Upper lobe of left lung (tissue), 6 donors: ENCODE data around the gene ANKRD11. TPM values are rescaled to one million over a fixed set of nuclear protein-coding genes. Genes with fewer than 3 reads are reported as not detected.
"Not testable (repeated sequence)": the region's sequence is repeated elsewhere in the genome, so short reads cannot be mapped to it uniquely, and the experiment has no call there.

Experiments
- ATAC-seq, 2 donors: fragments of 200-7000 bp; cut with Tn5 transposase; one replicate each; pipeline ENCODE4 v1.9.1; 2022; ENCODE audit warnings: mild to moderate bottlenecking in 2 of 2, moderate library complexity in 2 of 2; ENCODE audit not compliant: low FRiP score in 2 of 2
- DNase-seq, 2 donors: peaks; one replicate each; pipeline ENCODE4 v3.0.0-alpha.2; 2019 to 2020
- H3K27ac ChIP-seq, 4 donors: fragments of 200-600 bp; sonication (generic); one replicate each; pipeline ENCODE4 v1.5.1; 2016 to 2019
- H3K27me3 ChIP-seq, 4 donors: fragments of 200-600 bp; sonication (generic); one replicate each; pipeline ENCODE4 v1.5.1; 2017 to 2019
- H3K36me3 ChIP-seq, 4 donors: fragments of 200-600 bp; sonication (generic); one replicate each; pipeline ENCODE4 v1.5.1; 2016 to 2019
- H3K4me1 ChIP-seq, 4 donors: fragments of 200-600 bp; sonication (generic); one replicate each; pipeline ENCODE4 v1.5.1; 2018 to 2019
- H3K4me3 ChIP-seq, 4 donors: fragments of 200-600 bp; sonication (generic); one replicate each; pipeline ENCODE4 v1.5.1; 2017 to 2019; ENCODE audit warnings: mild to moderate bottlenecking in 2 of 4, moderate library complexity in 1 of 4
- H3K9me3 ChIP-seq, 4 donors: fragments of 200-600 bp; sonication (generic); one replicate each; pipeline ENCODE4 v1.5.1; 2018 to 2019
- CTCF ChIP-seq, 6 experiments: fragments of 450-650 bp in 4 of 6; fragments of 200-600 bp in 2 of 6; sonication (generic) in 2 of 6; IDR thresholded peaks; one replicate each; pipeline ENCODE4 v1.5.1; 2016 to 2019; ENCODE audit warnings: antibody characterized with exemption in 6 of 6
- EP300 ChIP-seq, 4 donors: sonication (generic); formaldehyde crosslinking; IDR thresholded peaks; one replicate each; pipeline ENCODE4 v1.5.1; 2017; ENCODE audit warnings: antibody characterized with exemption in 4 of 4, control low read depth in 2 of 4
- POLR2A ChIP-seq, 4 donors: fragments of 450-650 bp; IDR thresholded peaks; one replicate each; pipeline ENCODE4 v1.5.1; 2016 to 2017; ENCODE audit warnings: antibody characterized with exemption in 4 of 4, mild to moderate bottlenecking in 2 of 4
- POLR2AphosphoS5 ChIP-seq, 2 donors: sonication (generic); formaldehyde crosslinking; IDR thresholded peaks; one replicate each; pipeline ENCODE4 v1.5.1; 2017; ENCODE audit warnings: antibody characterized with exemption in 2 of 2
- WGBS, 2 donors: methylation state at CpG; one replicate each; pipeline ENCODE4 v1.1.5; 2017 to 2018; 5-methylcytosine and 5-hydroxymethylcytosine counted together
- total RNA-seq, 6 donors: library from RNA; depleted of rRNA in 4 of 6; stranded (reverse); fragments of >200 nt in 4 of 6; gene quantifications; one replicate each; pipeline versions ENCODE4 v1.1.0 to v1.2.1, GENCODE V29; 2016 to 2021
- donor health status: DM: no; HTN: no; CAD: no; lungs with moderate emphysema.
- donor health status: DM: no; HTN: yes; CAD: no; lungs with severe emphysema.

Gene ANKRD11
- total RNA-seq, 6 donors from 2014 or later: 92.4 to 313 (median 134) TPM

GRCh38 chr16:89458551-89458950 lies 31.8 kb downstream of the ANKRD11 start:
- Histone ChIP-seq H3K4me3 (no peak overlapping the region), H3K27me3 (no peaks in the 10 kb centered on the region), H3K27ac (no peak overlapping the region), H3K4me1 (peaks cover 11 to 32% (median 23%) of the 10 kb centered on the region in 4 donors), H3K9me3 (no peaks in the 10 kb centered on the region), H3K36me3 (no peaks in the 10 kb centered on the region)
- ATAC-seq (no peak), DNase-seq (no peak)
- WGBS, 2 donors: 84 to 99% methylated on average over 7 of the region's 7 CpGs
- no peak for TF ChIP-seq POLR2AphosphoS5 (IDR thresholded peaks at IDR 0.05)
- TF ChIP-seq EP300 (IDR thresholded peaks at IDR 0.05): no peak
- no peak for TF ChIP-seq CTCF (IDR thresholded peaks at IDR 0.05)
- TF ChIP-seq POLR2A (IDR thresholded peaks at IDR 0.05): no peak

GRCh38 chr16:89456419-89456959 lies 33.9 kb downstream of the ANKRD11 start:
- Histone ChIP-seq H3K4me1 (peaks cover 23 to 52% (median 40%) of the 10 kb centered on the region in 4 donors), H3K27ac (no peak overlapping the region), H3K27me3 (no peaks in the 10 kb centered on the region), H3K4me3 (no peak overlapping the region), H3K36me3 (no peaks in the 10 kb centered on the region), H3K9me3 (no peaks in the 10 kb centered on the region)
- DNase-seq (no peak), ATAC-seq (peak in 1 of 2 donors; percentile 19)
- WGBS, 2 donors: 55 to 77% methylated on average over 12 of the region's 12 CpGs
- TF ChIP-seq POLR2A (IDR thresholded peaks at IDR 0.05) (no peak), POLR2AphosphoS5 (IDR thresholded peaks at IDR 0.05) (no peak)

GRCh38 chr16:89455692-89456091 lies 34.7 kb downstream of the ANKRD11 start:
- Histone ChIP-seq H3K9me3 (no peaks in the 10 kb centered on the region), H3K27me3 (no peaks in the 10 kb centered on the region), H3K36me3 (no peaks in the 10 kb centered on the region), H3K4me1 (peaks cover 23 to 57% (median 42%) of the 10 kb centered on the region in 4 donors), H3K27ac (no peak overlapping the region), H3K4me3 (no peak overlapping the region)
- TF ChIP-seq CTCF (IDR thresholded peaks at IDR 0.05) (no peak), POLR2A (IDR thresholded peaks at IDR 0.05) (no peak), EP300 (IDR thresholded peaks at IDR 0.05) (no peak), POLR2AphosphoS5 (IDR thresholded peaks at IDR 0.05) (no peak)
- ATAC-seq (no peak), DNase-seq (no peak)
- 97 to 98% methylated on average over 2 of the region's 2 CpGs for WGBS, 2 donors

- no peaks in the 10 kb centered on the region for H3K36me3 ChIP-seq
- no peak overlapping the region for H3K27ac ChIP-seq
- 92 to 94% methylated on average over 2 of the region's 2 CpGs for WGBS, 2 donors
- H3K27me3 ChIP-seq: no peaks in the 10 kb centered on the region
- ATAC-seq: no peak
- no peak for DNase-seq
- H3K4me3 ChIP-seq: no peak overlapping the region
- H3K9me3 ChIP-seq: no peaks in the 10 kb centered on the region
- peaks cover 25 to 62% (median 46%) of the 10 kb centered on the region in 4 donors for H3K4me1 ChIP-seq
- TF ChIP-seq POLR2AphosphoS5 (IDR thresholded peaks at IDR 0.05) (no peak), EP300 (IDR thresholded peaks at IDR 0.05) (no peak), POLR2A (IDR thresholded peaks at IDR 0.05) (no peak), CTCF (IDR thresholded peaks at IDR 0.05) (no peak)
Observed at GRCh38 chr16:89455178-89455577, 35.2 kb downstream of the ANKRD11 start.

GRCh38 chr16:89454378-89455125 lies 35.8 kb downstream of the ANKRD11 start:
- not testable (repeated sequence) for H3K27me3 ChIP-seq, DNase-seq, H3K36me3 ChIP-seq, H3K9me3 ChIP-seq, H3K4me3 ChIP-seq, ATAC-seq
- 95 to 97% methylated on average over 3 of the region's 3 CpGs for WGBS, 2 donors
- H3K27ac ChIP-seq: peak overlapping the region in 3 of 4 donors; percentile 32 to 72 (median 66)
- peaks cover 30 to 68% (median 51%) of the 10 kb centered on the region in 4 donors for H3K4me1 ChIP-seq
